Mammary epithelial cell (primary cell): ENCODE data around the gene ADAMTS17.

Source experiments
- EZH2 ChIP-seq: IDR thresholded peaks from 2 replicates; pipeline ENCODE4 v1.6.1; 2012; ENCODE audit warnings: low read length, inconsistent platforms, borderline replicate concordance
- TF ChIP-seq, protein P1 (sequence below), 2 donors: IDR thresholded peaks in 1 of 2; conservative IDR thresholded peaks in 1 of 2; 2 replicates each; pipeline ENCODE4 v1.5.1; 2011 to 2012; ENCODE audit warnings: inconsistent platforms in 2 of 2, low read length in 2 of 2, mild to moderate bottlenecking in 2 of 2, control low read depth in 1 of 2, low read depth in 1 of 2; ENCODE audit not compliant: insufficient read depth in 1 of 2; ENCODE audit errors: extremely low read depth in 1 of 2

GRCh38 chr15:100334456-100334855, 7.3 kb downstream of the ADAMTS17 start:
- TF ChIP-seq, protein P1, sequence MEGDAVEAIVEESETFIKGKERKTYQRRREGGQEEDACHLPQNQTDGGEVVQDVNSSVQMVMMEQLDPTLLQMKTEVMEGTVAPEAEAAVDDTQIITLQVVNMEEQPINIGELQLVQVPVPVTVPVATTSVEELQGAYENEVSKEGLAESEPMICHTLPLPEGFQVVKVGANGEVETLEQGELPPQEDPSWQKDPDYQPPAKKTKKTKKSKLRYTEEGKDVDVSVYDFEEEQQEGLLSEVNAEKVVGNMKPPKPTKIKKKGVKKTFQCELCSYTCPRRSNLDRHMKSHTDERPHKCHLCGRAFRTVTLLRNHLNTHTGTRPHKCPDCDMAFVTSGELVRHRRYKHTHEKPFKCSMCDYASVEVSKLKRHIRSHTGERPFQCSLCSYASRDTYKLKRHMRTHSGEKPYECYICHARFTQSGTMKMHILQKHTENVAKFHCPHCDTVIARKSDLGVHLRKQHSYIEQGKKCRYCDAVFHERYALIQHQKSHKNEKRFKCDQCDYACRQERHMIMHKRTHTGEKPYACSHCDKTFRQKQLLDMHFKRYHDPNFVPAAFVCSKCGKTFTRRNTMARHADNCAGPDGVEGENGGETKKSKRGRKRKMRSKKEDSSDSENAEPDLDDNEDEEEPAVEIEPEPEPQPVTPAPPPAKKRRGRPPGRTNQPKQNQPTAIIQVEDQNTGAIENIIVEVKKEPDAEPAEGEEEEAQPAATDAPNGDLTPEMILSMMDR (conservative IDR thresholded peaks at IDR 0.05 in 1 of 2, IDR thresholded peaks at IDR 0.05 in 1 of 2; ENCODE audit: extremely low read depth in 1 of 2, insufficient read depth in 1 of 2, low read depth in 1 of 2, low read length in 2 of 2) = no peak
- no peak for TF ChIP-seq EZH2
